Measurements from ENCODE around the gene POLR2F.

POLR2F gene

DNA sequence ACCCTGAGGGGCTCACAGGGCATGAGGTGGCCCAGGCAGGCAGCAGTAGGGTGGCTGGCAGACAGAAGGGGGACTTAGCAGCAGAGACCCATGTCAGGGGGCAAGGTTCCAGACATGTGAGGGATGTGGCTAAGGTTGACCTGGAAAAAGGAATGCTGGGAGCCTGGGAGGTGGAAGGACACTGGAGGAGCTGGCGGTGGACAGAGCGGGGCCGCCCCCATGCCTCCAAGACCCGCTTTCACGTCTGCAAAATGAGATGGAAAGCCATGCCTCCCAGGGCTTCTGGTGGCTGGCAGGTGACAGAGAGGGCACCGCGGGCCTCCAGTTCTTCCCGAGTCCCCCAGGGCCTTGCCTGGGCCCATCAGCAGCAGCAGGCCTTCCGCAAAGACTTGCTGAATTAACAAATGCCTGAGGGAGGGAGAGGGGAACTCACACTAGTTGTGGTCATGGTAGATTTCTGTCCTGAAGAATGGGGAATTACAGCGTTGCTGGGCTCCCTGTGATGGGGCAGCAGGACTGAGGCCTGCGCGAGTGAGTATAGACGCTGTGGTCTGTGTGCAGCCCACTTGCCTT, 53.9 kb downstream of the POLR2F start:
- no peak for DNase-seq

DNA sequence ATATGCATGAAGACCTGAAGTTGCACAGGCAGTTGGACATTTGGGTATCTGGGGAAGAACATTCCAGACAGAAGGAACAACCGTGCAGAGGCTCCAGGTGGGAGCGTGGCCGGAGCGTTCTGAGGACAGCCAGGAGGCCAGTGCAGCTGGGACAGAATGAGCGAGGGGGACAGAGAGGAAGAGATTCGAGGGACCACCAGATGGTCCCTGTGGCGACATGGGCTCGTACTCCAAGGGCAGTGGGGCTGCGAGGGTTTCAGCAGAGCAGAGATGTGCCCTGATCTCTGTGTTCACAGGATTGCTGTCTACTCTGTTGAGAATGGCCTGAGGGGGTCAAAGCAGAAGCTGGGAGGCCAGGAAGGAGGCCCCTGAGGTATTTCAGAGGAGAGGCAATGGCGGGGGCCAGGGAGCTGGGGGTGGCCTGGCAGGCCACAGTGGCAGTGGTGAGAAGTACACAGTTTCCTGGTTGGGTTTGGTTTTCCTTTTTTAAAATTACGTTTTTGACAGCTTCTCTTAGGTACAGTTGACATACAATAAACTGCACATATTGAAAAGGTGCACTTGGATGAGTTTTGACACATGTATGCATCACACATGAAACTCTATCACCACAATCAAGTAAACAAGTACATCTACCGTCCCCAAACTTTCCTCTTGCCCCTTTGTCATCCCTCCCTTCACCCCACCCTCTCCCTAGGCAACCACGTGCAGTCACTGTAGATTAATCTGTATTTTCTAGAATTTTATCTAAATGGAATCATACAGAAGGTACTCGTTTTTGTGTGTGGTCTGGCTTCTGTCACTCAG, 55.7 kb downstream of the POLR2F start:
- DNase-seq, result no peak

DNA sequence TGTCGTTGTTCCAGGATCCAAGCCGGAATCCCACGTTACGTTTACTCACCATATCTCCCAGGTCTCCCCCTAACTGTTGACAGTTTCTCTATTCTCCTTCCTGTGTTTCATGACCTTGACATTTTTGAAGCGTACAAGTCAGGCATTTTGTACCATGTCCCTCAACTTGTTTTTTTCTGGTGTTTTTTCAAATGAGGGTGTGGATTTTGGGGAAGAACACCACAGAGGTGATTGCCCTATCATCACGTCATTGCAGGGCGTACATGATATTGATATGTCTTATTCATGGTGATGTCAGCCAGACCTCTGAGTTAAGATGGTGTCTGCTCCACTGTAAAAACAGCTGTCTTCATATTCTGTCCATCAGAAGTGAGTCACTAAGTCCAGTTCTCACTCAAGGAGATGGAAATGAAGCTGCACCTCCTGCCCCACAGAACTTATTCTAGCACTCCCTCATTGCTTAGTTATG, 59.1 kb downstream of the POLR2F start:
- DNase-seq, result no peak

DNA sequence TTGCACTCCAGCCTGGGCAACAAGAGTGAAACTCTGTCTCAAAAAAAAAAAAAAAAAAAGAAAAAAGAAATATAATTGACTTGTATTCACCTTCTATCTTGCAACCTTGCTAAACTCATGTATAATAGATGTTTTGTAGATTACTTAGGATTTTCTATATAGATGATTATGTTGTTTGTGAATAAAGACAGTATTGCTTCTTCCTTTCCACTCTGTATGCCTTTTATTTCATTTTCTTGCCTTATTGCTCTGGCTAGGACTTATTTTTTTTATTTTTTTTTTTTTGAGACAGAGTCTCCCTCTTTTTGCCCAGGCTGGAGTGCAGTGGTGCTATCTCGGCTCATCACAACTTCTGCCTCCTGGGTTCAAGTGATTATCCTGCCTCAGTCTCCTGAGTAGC, 60.6 kb downstream of the POLR2F start:
- DNase-seq, result no peak

DNA sequence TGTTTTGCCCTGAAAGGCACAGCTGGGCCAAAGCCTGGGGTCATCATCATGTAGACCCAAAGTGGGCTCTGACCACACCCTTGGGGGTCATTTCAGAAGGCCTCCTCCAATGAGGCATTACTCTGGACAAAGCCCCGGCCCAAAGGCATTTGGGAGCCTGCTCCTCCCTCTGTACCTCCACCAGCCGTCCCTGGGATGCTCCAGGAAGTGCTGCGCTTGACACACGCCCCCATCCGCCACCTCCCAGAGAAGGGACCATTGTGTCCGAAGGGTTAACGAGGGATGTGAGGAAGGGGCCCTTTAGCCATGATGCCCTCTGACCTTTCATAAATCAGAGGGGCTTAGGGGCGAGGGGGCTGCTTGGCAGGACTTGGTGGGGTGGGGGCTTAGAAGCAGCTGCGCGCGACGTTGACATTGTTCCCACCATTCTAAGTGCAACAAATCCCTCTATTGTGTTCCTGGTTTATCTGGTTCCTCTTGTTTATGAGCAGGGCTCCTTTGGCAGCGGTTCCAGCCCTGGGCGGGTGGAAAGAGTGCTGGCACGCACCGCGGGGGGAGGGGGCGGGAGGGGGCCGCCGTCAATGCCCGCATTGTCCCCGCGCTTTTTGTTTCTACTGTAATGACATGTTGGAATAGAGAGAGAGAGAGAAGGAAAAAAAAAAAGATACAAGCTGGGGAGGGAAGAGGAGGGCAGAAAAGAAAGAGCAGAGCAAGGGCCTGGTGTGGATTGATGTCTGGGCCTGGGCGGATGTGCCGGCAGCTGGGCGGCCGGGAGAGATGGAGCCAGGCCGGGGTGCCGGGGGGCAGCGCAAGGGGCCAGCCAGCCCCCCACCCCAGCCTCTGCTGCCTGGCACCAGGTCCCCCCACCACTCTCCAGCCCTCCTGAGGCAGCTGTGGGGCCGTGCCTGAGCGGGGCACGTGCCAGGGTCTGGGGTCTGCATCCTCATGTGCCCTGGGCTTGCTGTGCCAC, 63.0 kb downstream of the POLR2F start:
- DNase-seq, result no peak

DNA sequence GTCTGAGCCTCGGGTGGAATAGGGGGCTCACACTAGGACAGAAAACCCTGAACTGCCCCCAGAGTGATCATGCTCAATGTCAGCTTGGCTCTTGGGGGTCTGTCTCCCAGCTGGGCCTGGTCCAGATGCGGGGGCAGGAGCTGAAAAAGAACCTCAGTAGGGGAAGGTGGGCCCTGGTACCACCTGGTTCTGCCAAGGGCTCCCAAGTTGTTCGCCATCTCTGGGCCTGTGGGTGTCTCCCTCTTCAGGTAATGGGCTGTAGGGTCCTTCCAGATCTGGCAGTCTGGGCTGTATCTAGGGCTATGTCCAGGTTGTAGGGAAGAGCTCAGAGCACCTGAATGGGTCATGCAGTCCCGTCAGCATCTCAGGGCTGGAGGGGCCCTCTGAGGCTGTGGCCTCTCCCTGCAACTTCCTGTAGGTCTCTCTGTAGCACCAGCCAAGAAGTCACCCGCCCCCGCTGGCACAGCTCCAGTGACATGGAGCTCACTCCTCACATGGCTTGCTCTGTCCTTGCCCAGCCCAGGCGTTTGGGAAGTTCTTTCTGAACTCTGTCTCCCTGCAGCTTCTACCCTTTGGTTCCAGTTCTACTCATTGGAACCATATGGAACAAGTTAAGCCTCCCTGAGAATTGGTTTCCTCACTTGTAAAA, 63.9 kb downstream of the POLR2F start:
- DNase-seq, result no peak

DNA sequence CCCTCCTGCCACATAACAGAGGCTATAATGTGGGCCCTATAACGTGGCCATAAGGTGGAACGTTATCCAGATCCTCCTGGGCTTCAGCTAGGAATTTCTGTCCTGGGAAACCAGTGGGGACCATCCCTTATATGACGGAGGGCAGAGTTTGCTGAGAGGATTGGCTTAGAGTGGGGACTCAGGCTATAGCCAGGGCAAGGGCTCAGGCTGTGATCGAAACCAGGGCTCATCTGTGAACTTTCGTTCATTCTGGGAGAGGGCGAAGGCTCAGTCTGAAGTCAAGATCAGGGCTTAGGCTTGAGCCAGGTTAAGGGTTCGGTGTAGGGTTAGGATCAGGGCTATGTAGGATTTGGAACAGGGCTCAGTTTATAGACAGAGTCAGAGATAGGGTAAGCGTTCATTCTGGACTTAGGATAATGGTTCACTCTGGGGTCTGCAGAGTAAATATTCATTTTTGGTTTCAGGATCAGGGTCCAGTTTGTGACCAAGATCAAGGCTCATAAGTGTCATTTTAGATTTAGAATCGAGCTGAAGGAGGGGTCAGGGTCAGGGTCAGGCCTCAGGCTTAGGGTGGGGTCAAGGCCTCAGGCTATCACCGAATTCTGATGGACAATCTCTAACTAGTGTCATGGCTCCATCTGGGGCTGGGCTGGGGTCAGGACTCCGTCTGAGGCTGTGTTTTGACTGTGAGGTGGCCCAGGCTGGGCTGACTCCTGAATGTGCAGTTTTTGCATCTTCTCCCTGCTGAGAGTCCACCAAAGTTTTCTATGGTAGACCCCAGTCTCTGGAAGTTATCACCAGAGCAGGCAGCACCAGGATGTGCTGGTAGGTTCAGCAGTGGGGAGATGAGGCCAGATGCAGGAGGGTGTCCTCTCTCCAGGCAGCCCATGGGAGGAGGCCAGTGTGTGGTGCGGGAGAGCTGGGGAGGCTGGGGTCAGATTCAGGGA, 64.7 kb downstream of the POLR2F start:
- no peak for DNase-seq

Data from T-helper 1 cell (primary cell).